LNCAP (cell line): ENCODE data around the gene IL2RG.

Experiments
- TF ChIP-seq, protein P1 (sequence below): fragments of 450-650 bp; IDR thresholded peaks from 2 replicates; pipeline ENCODE4 v1.5.1; 2017; ENCODE audit warnings: mild to moderate bottlenecking

IL2RG gene

DNA sequence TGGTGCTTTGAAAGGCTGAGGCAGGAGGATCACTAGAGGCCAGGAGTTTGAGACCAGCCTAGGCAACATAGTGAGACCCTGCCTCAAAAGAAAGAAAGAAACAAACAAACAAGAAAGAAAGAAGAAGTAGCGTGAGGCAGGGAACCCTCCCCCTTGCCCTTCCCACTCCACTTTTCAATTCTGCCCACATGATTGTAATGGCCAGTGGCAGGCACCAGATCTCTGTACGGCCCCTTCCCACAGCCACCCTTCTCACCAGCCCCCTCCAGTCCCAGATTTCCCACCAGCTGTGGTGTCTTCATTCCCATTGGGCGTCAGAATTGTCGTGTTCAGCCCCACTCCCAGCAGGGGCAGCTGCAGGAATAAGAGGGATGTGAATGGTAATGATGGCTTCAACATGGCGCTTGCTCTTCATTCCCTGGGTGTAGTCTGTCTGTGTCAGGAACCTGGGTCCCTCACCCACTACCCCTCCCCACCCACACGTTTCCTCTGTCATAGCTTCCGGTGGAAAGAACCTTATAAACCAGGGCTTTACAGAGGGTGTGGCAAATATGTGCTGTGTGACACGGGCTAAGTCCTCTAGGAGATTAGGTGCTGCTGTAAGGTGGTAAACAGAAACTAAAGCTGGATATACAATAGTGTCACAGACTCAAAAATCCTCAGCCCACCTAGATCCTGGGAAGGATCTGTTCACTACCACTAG, at the start of gene IL2RG:
Gene IL2RG, minus strand, starts transcription at position 437 of the 703 bp plus-strand sequence. Its CDS starts 38 bp downstream, at position 399.
- TF ChIP-seq, protein P1, sequence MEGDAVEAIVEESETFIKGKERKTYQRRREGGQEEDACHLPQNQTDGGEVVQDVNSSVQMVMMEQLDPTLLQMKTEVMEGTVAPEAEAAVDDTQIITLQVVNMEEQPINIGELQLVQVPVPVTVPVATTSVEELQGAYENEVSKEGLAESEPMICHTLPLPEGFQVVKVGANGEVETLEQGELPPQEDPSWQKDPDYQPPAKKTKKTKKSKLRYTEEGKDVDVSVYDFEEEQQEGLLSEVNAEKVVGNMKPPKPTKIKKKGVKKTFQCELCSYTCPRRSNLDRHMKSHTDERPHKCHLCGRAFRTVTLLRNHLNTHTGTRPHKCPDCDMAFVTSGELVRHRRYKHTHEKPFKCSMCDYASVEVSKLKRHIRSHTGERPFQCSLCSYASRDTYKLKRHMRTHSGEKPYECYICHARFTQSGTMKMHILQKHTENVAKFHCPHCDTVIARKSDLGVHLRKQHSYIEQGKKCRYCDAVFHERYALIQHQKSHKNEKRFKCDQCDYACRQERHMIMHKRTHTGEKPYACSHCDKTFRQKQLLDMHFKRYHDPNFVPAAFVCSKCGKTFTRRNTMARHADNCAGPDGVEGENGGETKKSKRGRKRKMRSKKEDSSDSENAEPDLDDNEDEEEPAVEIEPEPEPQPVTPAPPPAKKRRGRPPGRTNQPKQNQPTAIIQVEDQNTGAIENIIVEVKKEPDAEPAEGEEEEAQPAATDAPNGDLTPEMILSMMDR, result no peak

GRCh38 chrX:71160475-71160874, 49.1 kb upstream of the IL2RG start:
- TF ChIP-seq, protein P1, result no peak

GRCh38 chrX:71159335-71159734, 48.0 kb upstream of the IL2RG start:
- TF ChIP-seq, protein P1, result no peak

DNA sequence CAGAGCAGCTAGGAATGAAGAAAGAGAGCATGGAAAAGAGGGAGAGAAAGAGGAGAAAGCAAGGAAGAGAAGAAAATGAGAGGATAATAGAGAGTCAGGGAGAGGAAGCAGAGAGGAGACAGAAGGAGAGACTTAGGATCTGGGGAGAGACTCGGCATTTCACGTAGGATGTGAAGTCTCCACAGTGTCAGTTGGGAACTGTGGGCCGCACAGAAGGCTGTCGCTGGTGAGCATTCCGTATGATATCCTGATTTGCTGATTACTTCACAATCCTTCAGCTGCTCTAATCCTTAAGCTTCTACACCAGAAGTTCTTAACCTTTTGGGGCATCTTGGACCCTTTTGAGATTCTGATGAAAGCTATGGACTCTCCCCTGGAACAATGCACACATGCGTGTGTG, 47.2 kb upstream of the IL2RG start:
- TF ChIP-seq, protein P1, result no peak

GRCh38 chrX:71154641-71155040, 43.3 kb upstream of the IL2RG start:
- TF ChIP-seq, protein P1, result no peak

- TF ChIP-seq, protein P1, result no peak
Observed at GRCh38 chrX:71154196-71154595, 42.8 kb upstream of the IL2RG start.

DNA sequence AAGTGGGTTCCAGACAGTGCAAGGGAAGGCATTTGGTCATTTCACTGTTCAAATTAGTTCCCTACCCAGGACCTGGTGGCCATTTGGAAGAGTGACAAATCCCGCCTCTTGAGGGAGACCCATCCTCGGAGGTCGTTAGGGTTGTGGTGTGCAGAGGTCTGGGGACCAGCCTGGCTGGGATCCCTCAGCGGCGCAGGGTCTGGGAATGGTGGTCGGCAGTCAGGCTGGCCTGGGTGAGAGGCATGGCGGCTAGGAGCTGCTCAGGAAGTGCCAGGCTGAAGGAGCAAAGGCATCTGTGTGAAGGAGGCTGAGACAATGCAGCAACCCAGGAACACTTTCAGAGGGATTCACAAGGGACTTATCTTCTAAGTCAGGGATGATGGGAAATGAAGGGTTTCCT, 40.0 kb upstream of the IL2RG start:
- TF ChIP-seq, protein P1, result no peak

DNA sequence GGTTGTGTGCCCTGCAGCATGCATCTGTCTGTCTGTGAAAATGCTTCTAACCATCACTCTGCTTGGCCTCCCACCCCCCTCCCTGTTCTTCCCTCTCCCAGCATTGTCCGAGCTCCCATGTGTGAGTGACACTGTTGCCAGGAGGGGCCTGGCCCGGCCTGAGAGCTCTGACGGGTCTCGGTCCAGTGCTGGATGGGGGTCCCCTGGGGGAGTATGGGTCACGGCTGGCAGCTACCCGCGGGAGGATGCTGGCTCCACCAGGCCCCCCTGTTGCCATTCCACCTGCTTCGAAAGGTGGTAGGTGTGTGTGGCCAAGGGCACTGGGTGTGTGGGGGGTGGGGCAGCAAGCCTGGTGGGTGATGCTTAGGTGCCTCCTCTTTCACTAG, 36.9 kb upstream of the IL2RG start:
- TF ChIP-seq, protein P1, result no peak
